Endodermal cell (in vitro differentiated cells): ENCODE data around the gene PEA15. TPM values are rescaled to one million over a fixed set of nuclear protein-coding genes. Genes with fewer than 3 reads are reported as not detected.
A peak's percentile ranks its signal among the peaks of the same experiment; 100 is the strongest.

Experiments used
- DNase-seq: peaks from one replicate; pipeline ENCODE4 v3.0.0-alpha.2; 2017
- H3K27ac ChIP-seq: 2 replicates; pipeline ENCODE4 v1.5.1; 2013; ENCODE audit warnings: mild to moderate bottlenecking, low read depth, low read length, moderate library complexity
- H3K27me3 ChIP-seq: 2 replicates; pipeline ENCODE4 v1.6.1; 2013; ENCODE audit warnings: mild to moderate bottlenecking, low read length, moderate library complexity; ENCODE audit not compliant: insufficient read depth, control insufficient read depth, poor library complexity, severe bottlenecking
- H3K36me3 ChIP-seq: 2 replicates; pipeline ENCODE4 v1.7.0; 2013; ENCODE audit warnings: mild to moderate bottlenecking, low read length, moderate library complexity; ENCODE audit not compliant: control insufficient read depth, insufficient read depth
- H3K4me1 ChIP-seq: one replicate; pipeline ENCODE4 v1.7.0; 2013; ENCODE audit warnings: low read length; ENCODE audit not compliant: control insufficient read depth, insufficient read depth
- H3K4me3 ChIP-seq: 2 replicates; pipeline ENCODE4 v1.5.1; 2013; ENCODE audit warnings: mild to moderate bottlenecking, low read length, moderate library complexity
- H3K9ac ChIP-seq: 2 replicates; pipeline ENCODE4 v1.6.1; 2013; ENCODE audit warnings: mild to moderate bottlenecking, low read length, moderate library complexity; ENCODE audit not compliant: poor library complexity, severe bottlenecking; ENCODE audit errors: extremely low read depth
- H3K9me3 ChIP-seq: 2 replicates; pipeline ENCODE4 v1.6.1; 2013; ENCODE audit warnings: mild to moderate bottlenecking, low read length, moderate library complexity; ENCODE audit not compliant: control insufficient read depth
- H3K27ac Mint-ChIP-seq: 2 replicates; pipeline ENCODE4 v1.8.0; 2020; ENCODE audit warnings: mixed read lengths
- H3K27me3 Mint-ChIP-seq: 2 replicates; pipeline ENCODE4 v1.8.0; 2021; ENCODE audit warnings: mild to moderate bottlenecking, mixed read lengths; ENCODE audit not compliant: insufficient read depth
- H3K36me3 Mint-ChIP-seq: 2 replicates; pipeline ENCODE4 v1.8.0; 2020; ENCODE audit warnings: low read depth, mixed read lengths
- H3K4me1 Mint-ChIP-seq: 2 replicates; pipeline ENCODE4 v1.8.0; 2020; ENCODE audit warnings: mixed read lengths
- H3K4me3 Mint-ChIP-seq: 2 replicates; pipeline ENCODE4 v1.8.0; 2020; ENCODE audit warnings: mild to moderate bottlenecking, moderate library complexity, mixed read lengths
- H3K9me3 Mint-ChIP-seq: 2 replicates; pipeline ENCODE4 v1.8.0; 2020; ENCODE audit warnings: mild to moderate bottlenecking, mixed read lengths
- WGBS, 2 experiments: methylation state at CpG; one replicate each; pipeline versions ENCODE4 v1.1.5 to v1.1.7; 2013; ENCODE audit warnings: missing lambda C conversion rate in 2 of 2, mixed read lengths in 1 of 2; ENCODE audit not compliant: insufficient coverage in 1 of 2, insufficient read length in 1 of 2; 5-methylcytosine and 5-hydroxymethylcytosine counted together
- total RNA-seq, 2 donors: library from RNA; stranded (reverse); fragmentation: NEBNext Ultra II Directional in 1 of 2; extraction: Animal tissue kit (Norgen Biotek cat#: 25700) in 1 of 2; gene quantifications; 2 replicates in 1 of 2; 3 replicates in 1 of 2; pipeline ENCODE4 v1.2.1, GENCODE V29; 2021
- TF ChIP-seq, protein P1 (sequence below): fragments of 200-600 bp; sonication (generic); conservative IDR thresholded peaks from 2 replicates; pipeline ENCODE4 v1.5.0; 2021; ENCODE audit warnings: antibody characterized with exemption, mild to moderate bottlenecking

Gene PEA15
- total RNA-seq, 2 donors from 2014 or later: 55.9 to 56.3 TPM

DNA sequence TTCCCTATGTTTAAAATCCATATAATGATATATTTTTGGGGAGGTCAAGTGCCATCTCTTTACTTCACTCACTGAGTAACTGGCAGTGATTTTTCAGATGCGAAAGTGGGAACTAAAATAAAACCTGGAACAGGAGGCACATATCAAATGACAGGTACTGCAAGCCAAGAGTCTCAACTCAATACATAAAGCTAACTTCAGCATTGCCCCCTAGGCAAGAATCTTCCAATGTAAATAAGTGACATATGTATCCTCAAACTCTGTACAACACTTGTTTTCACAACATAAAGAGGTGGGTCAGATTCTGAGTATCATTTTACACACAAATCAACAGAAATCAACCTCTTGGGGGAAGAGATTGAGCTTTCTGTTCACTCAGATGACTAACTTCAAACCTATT is 39.0 kb downstream of the PEA15 start:
- Mint-ChIP-seq H3K36me3 (peaks cover 45% of the 10 kb centered on the region), H3K27ac (no peak overlapping the region), H3K9me3 (no peaks in the 10 kb centered on the region), H3K27me3 (no peaks in the 10 kb centered on the region), H3K4me3 (no peak overlapping the region), H3K4me1 (peaks cover 13% of the 10 kb centered on the region)
- peaks cover 43% of the 10 kb centered on the region for H3K36me3 ChIP-seq
- 96% methylated on average over 1 of the region's 1 CpG; no CpG with 5 or more reads in 1 of the 2 experiments for WGBS, 2 experiments
- H3K9me3 ChIP-seq: no peaks in the 10 kb centered on the region
- TF ChIP-seq, protein P1, sequence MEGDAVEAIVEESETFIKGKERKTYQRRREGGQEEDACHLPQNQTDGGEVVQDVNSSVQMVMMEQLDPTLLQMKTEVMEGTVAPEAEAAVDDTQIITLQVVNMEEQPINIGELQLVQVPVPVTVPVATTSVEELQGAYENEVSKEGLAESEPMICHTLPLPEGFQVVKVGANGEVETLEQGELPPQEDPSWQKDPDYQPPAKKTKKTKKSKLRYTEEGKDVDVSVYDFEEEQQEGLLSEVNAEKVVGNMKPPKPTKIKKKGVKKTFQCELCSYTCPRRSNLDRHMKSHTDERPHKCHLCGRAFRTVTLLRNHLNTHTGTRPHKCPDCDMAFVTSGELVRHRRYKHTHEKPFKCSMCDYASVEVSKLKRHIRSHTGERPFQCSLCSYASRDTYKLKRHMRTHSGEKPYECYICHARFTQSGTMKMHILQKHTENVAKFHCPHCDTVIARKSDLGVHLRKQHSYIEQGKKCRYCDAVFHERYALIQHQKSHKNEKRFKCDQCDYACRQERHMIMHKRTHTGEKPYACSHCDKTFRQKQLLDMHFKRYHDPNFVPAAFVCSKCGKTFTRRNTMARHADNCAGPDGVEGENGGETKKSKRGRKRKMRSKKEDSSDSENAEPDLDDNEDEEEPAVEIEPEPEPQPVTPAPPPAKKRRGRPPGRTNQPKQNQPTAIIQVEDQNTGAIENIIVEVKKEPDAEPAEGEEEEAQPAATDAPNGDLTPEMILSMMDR: no peak
- no peaks in the 10 kb centered on the region for H3K27me3 ChIP-seq
- H3K9ac ChIP-seq: no peak overlapping the region
- H3K4me3 ChIP-seq: no peak overlapping the region
- H3K27ac ChIP-seq: no peak overlapping the region
- no peaks in the 10 kb centered on the region for H3K4me1 ChIP-seq
- no peak for DNase-seq

DNA sequence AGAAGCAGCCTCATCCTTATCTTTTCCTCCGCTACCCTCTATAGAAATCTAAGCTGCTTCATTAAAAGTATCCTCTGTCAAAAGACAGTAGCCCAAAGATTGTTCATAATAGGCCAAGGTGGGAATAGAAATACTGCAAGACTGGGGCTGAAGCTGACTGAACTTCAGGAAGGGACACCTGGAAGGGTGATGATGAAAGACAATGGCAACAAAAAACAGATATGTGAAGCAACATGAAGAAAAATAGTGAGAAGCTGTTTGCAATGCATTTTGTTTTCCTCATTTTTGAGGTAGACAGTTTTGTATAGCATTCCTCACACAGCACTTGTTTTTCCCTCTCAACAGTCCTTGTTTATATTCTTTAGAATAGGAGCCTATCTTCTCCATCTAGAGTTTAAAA is 40.2 kb downstream of the PEA15 start:
- TF ChIP-seq, protein P1: no peak
- Mint-ChIP-seq H3K9me3 (no peaks in the 10 kb centered on the region), H3K36me3 (peaks cover 39% of the 10 kb centered on the region), H3K27me3 (no peaks in the 10 kb centered on the region), H3K4me1 (peaks cover 13% of the 10 kb centered on the region), H3K4me3 (no peak overlapping the region), H3K27ac (peak overlapping the region; percentile 23)
- H3K27me3 ChIP-seq: no peaks in the 10 kb centered on the region
- H3K4me1 ChIP-seq: no peaks in the 10 kb centered on the region
- H3K4me3 ChIP-seq: no peak overlapping the region
- no peak overlapping the region for H3K27ac ChIP-seq
- WGBS, 2 experiments: 90% methylated on average over 1 of the region's 1 CpG; no CpG with 5 or more reads in 1 of the 2 experiments
- no peak for DNase-seq
- H3K36me3 ChIP-seq: peaks cover 42% of the 10 kb centered on the region
- H3K9ac ChIP-seq: no peak overlapping the region
- H3K9me3 ChIP-seq: no peaks in the 10 kb centered on the region

DNA sequence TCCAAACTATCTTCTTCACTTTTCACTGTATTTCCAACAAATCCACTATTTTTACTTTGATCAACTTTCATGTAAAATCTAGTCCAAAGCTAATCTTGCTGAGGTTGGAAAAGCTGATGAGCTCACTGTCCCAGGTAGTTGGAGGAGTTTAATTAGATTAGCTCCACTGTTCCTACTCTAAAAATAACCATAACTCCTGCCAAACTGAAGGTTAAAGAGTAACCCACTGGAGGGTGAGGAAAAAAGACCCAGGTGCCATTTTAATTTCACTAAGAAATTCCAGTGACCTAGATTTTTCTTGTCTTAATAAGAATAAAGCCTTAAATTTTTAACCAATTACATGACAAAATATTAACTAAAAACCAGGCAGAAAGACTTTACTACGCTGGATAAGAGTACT is 41.9 kb downstream of the PEA15 start:
- Histone ChIP-seq H3K9ac (no peak overlapping the region), H3K4me3 (no peak overlapping the region), H3K27ac (no peak overlapping the region), H3K27me3 (no peaks in the 10 kb centered on the region), H3K36me3 (peaks cover 52% of the 10 kb centered on the region), H3K9me3 (no peaks in the 10 kb centered on the region), H3K4me1 (no peaks in the 10 kb centered on the region)
- no peak overlapping the region for H3K4me3 Mint-ChIP-seq
- peaks cover 40% of the 10 kb centered on the region for H3K36me3 Mint-ChIP-seq
- TF ChIP-seq, protein P1: no peak
- H3K4me1 Mint-ChIP-seq: peaks cover 17% of the 10 kb centered on the region
- no peak overlapping the region for H3K27ac Mint-ChIP-seq
- 94 to 100% methylated on average over 1 of the region's 1 CpG for WGBS, 2 experiments
- H3K9me3 Mint-ChIP-seq: no peaks in the 10 kb centered on the region
- no peaks in the 10 kb centered on the region for H3K27me3 Mint-ChIP-seq
- no peak for DNase-seq
